ENCODE results near the gene ZNF784.

The ZNF784 gene

DNA sequence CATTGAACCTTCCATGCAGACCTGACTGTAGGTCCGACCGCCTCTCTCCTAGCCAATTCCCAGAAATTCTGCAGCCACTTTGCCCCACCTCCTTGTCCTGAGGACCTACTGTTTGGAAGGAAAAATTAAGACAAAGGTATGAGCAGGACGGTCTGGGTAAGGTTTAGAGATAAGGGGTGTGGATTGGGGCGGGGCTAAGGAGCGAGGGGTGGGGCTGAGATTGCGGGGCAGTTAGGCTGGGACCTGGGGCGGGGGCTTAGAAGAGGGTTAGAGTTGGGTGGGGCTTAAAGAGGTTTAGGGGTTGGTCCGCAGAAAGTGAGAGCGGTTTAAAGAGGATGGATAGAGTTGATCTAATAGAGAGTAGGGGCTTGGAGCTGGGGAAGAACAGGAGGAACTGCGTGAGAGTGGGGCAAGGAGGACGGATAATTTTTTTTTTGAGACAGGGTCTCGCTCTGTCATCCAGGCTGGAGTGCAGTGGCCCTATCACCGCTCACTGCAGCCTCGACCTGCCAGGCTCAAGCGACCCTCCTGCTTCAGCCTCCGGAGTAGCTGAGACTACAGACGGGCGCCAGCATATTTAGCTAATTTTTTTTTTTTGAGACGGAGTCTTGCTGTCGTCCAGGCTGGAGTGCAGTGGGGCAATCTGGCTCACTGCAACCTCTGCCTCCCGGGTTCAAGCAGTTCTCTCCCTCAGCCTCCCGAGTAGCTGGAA lies 20.6 kb downstream of the ZNF784 start:
- no peak for DNase-seq

GRCh38 chr19:55603115-55603514 lies 21.3 kb downstream of the ZNF784 start:
- no peak for DNase-seq

DNA sequence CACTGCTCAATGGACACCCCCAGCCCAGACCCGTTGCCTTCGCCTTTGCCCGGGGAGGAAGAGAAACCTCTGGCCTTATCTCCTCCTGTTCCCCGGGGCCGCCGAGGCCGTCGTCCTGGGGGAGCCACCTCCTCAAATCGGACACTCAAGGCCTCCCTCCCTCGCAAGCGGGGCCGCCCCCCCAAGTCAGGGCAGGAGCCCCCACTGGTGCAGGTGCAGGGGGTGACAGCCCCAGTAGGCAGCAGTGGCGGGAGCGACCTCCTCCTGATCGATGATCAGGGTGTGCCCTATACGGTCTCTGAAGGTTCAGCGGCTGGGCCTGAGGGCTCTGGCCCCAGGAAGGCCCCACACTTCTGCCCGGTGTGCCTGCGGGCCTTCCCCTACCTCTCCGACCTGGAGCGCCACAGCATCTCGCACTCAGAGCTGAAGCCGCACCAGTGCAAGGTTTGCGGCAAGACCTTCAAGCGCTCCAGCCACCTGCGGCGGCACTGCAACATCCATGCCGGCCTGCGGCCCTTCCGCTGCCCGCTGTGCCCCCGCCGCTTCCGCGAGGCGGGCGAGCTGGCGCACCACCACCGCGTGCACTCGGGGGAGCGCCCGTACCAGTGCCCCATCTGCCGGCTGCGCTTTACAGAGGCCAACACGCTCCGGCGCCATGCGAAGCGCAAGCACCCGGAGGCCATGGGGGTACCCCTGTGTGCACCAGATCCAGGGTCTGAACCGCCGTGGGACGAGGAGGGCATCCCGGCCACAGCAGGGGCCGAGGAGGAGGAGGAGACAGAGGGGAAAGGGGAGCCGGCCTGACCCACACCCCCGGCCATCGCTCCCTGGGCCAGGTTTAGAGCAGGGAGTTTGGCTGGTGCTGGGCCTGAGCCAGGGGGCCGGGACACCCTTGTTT lies 22.0 kb downstream of the ZNF784 start:
- no peak for DNase-seq

DNA sequence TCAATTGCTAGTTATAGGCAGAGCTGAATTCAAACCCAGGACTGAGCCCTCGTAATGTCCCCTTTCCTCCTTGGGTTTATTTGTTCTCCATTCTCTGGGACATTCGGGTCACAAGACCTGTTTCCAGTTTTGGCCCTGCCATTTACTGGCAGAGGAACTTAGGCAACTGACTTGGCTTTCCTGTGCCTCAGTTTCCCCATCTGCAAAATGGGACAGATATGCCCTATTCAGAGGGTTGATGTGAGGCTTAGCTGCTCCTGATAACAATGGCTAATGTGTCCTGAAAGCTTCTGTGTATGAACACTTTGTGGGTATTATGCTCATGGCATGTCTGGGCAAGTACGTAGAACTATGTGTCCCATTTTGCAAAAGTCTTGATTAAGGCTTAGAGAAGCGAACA lies 23.3 kb downstream of the ZNF784 start:
- DNase-seq = no peak

DNA sequence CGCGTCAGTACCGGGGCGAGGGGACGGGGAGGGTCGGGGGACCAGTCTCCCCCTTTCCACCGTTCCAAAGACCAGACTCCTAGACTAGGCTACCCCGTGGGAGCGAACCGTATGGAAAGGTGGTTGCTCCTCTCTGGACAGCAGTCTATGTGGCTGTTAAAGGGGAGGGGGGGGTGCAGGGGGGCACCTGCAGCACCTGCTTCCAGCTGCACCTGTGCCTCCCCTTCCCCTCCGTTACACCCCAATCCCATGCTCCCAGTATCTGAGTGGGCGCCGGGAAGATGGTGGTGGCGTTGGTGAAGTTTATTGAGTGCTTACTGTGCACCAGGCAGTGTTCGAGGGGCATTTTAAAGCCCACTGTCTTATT lies 23.7 kb downstream of the ZNF784 start:
- peak in 1 of 56 donors; percentile 37 for DNase-seq

- DNase-seq = peak in 55 of 56 donors; percentile 77 to 99 (median 94)
These were observed 24.3 kb downstream of the ZNF784 start, which contains the start of gene ZNF524 for GRCh38 chr19:55599842-55600661. Gene ZNF524, plus strand, starts transcription at chr19:55600288. Its CDS starts 1,825 bp downstream, at chr19:55602113.

GRCh38 chr19:55599468-55599841 lies 24.9 kb downstream of the ZNF784 start, which contains the start of gene FIZ1:
Gene FIZ1, minus strand, starts transcription at chr19:55599517. Its CDS starts 1,652 bp downstream, at chr19:55597865.
- peak; percentile 75 to 99 (median 97) for DNase-seq

DNA sequence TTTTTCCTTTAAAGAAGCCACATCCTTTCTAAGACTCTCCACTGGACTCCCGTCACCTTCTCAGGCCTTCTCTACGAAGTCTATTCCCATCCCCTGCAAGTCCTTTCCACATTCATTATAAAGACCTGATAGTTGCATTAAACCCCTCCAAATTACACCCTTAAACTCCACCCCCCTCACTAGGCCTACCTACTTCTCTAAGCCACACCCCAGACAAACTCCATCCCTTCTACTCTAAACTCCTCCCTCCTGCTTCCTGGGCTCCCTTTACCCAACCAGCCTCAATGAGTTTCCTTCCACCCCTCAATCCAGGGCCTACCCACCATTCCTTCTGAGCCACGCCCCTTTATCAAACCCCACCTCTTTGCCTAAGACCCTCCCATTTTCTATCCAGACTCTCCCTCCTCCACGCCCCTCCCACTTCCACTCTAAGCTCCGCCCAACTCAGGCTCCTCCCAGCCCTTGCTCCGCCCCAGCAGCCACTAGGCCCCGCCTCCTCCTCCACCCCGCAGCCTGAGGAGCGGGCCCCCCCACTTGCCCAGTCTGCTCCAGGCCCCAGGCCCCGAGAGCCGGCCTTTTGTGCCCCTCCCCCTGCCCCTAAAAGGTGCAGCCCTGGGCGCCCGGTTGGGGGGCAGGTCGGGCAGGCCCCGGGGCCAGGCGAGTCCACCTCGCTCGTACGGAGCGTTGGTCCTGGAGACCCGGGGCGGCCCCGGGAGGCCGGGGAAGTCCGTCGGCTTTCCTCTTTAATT lies 25.5 kb downstream of the ZNF784 start:
- peak in 55 of 56 donors; percentile 38 to 96 (median 91) for DNase-seq

DNA sequence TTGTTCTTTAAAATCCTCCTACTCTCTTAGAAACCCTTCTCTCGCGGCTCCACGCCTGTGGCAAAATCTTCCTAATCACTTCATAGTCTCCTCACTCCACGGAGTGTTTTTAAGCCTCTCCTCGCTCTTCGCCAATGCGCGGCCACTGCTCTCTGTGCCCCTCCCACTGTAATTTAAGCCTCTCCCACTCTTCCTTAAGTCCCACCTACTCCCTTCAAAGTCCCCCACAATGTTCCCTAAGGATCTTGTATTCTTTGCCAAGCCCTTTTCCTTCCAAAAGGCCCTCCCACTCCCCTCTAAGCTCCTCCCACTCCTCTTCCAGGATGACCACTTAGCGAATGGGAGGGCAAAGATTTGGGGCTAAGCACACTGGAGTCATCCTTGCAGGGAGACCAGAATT lies 26.3 kb downstream of the ZNF784 start:
- no peak for DNase-seq

- no peak for DNase-seq
These were observed 26.9 kb downstream of the ZNF784 start for GRCh38 chr19:55597501-55597921.

GRCh38 chr19:55596304-55596703 lies 28.1 kb downstream of the ZNF784 start:
- DNase-seq = no peak

DNA sequence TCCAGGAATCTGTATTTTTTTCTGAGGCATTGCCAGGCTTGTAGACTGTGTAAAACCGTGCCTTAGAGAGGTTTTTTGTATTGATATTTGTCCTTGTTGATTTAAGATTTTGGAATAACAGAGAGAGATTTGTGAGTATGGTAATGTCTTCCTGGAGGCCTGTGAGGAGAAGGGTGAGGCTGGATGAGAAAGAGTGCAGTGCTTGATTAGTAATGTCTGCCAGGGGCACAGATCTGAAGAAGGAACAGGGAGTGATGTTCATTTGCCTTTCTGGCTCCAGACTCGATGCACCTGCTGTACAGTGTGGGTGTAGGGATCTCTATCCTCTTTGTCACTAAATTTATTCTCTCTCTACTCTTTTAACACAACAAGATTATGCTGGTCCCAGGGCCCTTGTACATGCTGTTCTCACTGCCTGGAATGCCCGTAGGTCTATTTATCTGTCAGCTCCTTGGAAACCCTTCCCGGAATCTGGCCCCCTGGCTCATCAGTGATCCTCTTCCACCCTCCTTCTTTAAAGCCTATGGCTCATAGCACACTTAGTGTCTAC lies 29.3 kb downstream of the ZNF784 start:
- DNase-seq = no peak

GRCh38 chr19:55593096-55593772 lies 31.1 kb downstream of the ZNF784 start:
- no peak for DNase-seq

GRCh38 chr19:55592391-55593090 lies 31.8 kb downstream of the ZNF784 start:
- no peak for DNase-seq

- DNase-seq = no peak
These were observed 32.8 kb downstream of the ZNF784 start for GRCh38 chr19:55591555-55591954.

GRCh38 chr19:55590617-55591016 lies 33.7 kb downstream of the ZNF784 start:
- no peak for DNase-seq

DNA sequence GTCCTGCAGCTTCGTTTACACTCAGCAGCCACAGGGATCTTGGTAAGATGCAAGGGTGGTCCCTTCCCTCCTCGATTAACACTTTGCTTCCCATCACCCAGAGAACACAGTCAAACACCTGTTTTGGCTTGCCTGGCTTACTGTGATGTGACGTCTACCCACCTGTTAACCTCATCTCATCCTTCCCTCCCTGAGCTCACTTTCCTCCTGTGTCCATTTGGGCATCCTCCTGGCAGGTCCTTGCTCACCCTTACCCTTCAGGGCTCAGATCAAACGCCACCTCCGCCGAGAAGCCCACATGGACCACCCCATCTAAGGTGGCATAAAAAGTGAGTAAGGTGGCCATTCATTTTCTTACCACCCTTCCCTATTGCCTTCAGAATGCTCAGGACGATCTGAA lies 34.3 kb downstream of the ZNF784 start:
- no peak for DNase-seq

DNA sequence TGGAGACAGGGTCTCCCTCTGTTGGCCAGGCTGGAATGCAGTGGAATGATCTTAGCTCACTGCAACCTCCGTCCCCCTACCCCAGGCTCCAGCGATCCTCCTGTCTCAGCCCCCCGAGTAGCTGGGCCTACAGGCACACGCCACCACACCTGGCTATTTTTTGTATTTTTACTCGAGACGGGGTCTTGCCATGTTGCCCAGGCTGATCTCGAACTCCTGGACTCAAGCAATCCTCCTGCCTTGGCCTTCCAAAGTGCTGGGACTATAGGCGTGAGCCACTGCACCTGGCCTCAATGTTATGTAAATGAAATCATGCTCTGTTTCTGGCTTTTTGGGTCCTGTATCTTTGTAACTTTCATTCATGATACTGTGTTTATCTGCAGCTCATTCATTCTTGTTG lies 35.6 kb downstream of the ZNF784 start:
- no peak for DNase-seq
